ENCODE data around the gene RAG2.
A peak's percentile ranks its signal among the peaks of the same experiment; 100 is the strongest.

Gene RAG2

GRCh38 chr11:36594316-36594989 lies 3.6 kb downstream of the RAG2 start, which contains the start of gene IFTAP (continued):
- TF ChIP-seq ZNF510 (tag by site-specific recombination; IDR thresholded peaks at IDR 0.05; ENCODE audit: insufficient replicate concordance) (no peak), ZFP41 (tag by site-specific recombination; IDR thresholded peaks at IDR 0.05; ENCODE audit: borderline replicate concordance) (no peak), OVOL3 (tag by site-specific recombination; IDR thresholded peaks at IDR 0.05) (0 out of 2 replicates have a peak, but pooled peaks have one; percentile 70), SCRT1 (tag by site-specific recombination; IDR thresholded peaks at IDR 0.05; ENCODE audit: borderline replicate concordance) (peak; percentile 82), ZNF350 (tag by site-specific recombination; IDR thresholded peaks at IDR 0.05) (peak; percentile 76; the same call in 1 of the 2 replicates), SP2 (tag by site-specific recombination; IDR thresholded peaks at IDR 0.05) (peak; percentile 54), ZNF580 (tag by site-specific recombination; IDR thresholded peaks at IDR 0.05) (peak; percentile 79), GLIS1 (tag by site-specific recombination; IDR thresholded peaks at IDR 0.05) (no peak; the same call in 1 of the 2 replicates), PRDM10 (tag by site-specific recombination; IDR thresholded peaks at IDR 0.05) (peak; percentile 82), ZNF16 (tag by site-specific recombination; IDR thresholded peaks at IDR 0.05; ENCODE audit: low read depth) (0 out of 2 replicates have a peak, but pooled peaks have one; percentile 8), FEZF1 (tag by site-specific recombination; IDR thresholded peaks at IDR 0.05) (no peak), ZNF623 (tag by site-specific recombination; IDR thresholded peaks at IDR 0.05) (no peak; the same call in 1 of the 2 replicates), ZBTB17 (tag by site-specific recombination; IDR thresholded peaks at IDR 0.05) (peak; percentile 90), ZNF202 (tag by site-specific recombination; IDR thresholded peaks at IDR 0.05; ENCODE audit: borderline replicate concordance) (no peak), ZNF610 (tag by site-specific recombination; IDR thresholded peaks at IDR 0.05; ENCODE audit: borderline replicate concordance) (0 out of 2 replicates have a peak, but pooled peaks have one; percentile 24), ZNF639 (tag by site-specific recombination; IDR thresholded peaks at IDR 0.05) (peak; percentile 68), GLI2 (tag by site-specific recombination; IDR thresholded peaks at IDR 0.05; ENCODE audit: borderline replicate concordance, low read depth) (no peak), ZXDB (tag by site-specific recombination; IDR thresholded peaks at IDR 0.05) (peak; percentile 93), ZNF138 (tag by site-specific recombination; IDR thresholded peaks at IDR 0.05; ENCODE audit: borderline replicate concordance) (no peak), ZNF501 (tag by site-specific recombination; IDR thresholded peaks at IDR 0.05) (peak; percentile 81; the same call in 1 of the 2 replicates), ZNF341 (tag by site-specific recombination; IDR thresholded peaks at IDR 0.05; ENCODE audit: low read depth) (peak; percentile 74), ZSCAN4 (tag by site-specific recombination; IDR thresholded peaks at IDR 0.05) (0 out of 2 replicates have a peak, but pooled peaks have one; percentile 23), MYNN (tag by site-specific recombination; IDR thresholded peaks at IDR 0.05; ENCODE audit: borderline replicate concordance) (no peak), ZFP37 (tag by site-specific recombination; IDR thresholded peaks at IDR 0.05) (0 out of 2 replicates have a peak, but pooled peaks have one; percentile 37), ZNF626 (tag by site-specific recombination; IDR thresholded peaks at IDR 0.05) (no peak), ZNF48 (tag by site-specific recombination; IDR thresholded peaks at IDR 0.05) (no peak), ZNF670 (tag by site-specific recombination; IDR thresholded peaks at IDR 0.05; ENCODE audit: low read depth) (no peak), INSM2 (tag by site-specific recombination; IDR thresholded peaks at IDR 0.05) (peak; percentile 98), ZNF248 (tag by site-specific recombination; IDR thresholded peaks at IDR 0.05) (no peak), ZSCAN5A (tag by site-specific recombination; IDR thresholded peaks at IDR 0.05) (no peak)
